HEK293T (cell line): ENCODE measurements around the gene FHOD3.

ENCODE experiments used
- ARNT ChIP-seq: fragments of 450-650 bp; IDR thresholded peaks from 2 replicates; pipeline ENCODE4 v1.6.1; 2017; ENCODE audit warnings: mild to moderate bottlenecking
- BHLHE40 ChIP-seq: fragments of 450-650 bp; IDR thresholded peaks from 2 replicates; pipeline ENCODE4 v1.6.1; 2016; ENCODE audit warnings: mild to moderate bottlenecking, moderate library complexity, borderline replicate concordance
- CTBP1 ChIP-seq: fragments of 450-650 bp; IDR thresholded peaks from 2 replicates; pipeline ENCODE4 v1.6.1; 2016; ENCODE audit warnings: borderline replicate concordance
- ELF4 ChIP-seq: fragments of 450-650 bp; IDR thresholded peaks from 2 replicates; pipeline ENCODE4 v1.6.1; 2017; ENCODE audit warnings: antibody characterized with exemption
- FOXA1 ChIP-seq: fragments of 450-650 bp; IDR thresholded peaks from 2 replicates; pipeline ENCODE4 v1.6.1; 2016; ENCODE audit warnings: mild to moderate bottlenecking
- FOXK2 ChIP-seq: fragments of 450-650 bp; IDR thresholded peaks from 2 replicates; pipeline ENCODE4 v1.6.1; 2016; ENCODE audit warnings: mild to moderate bottlenecking
- FOXM1 ChIP-seq: fragments of 450-650 bp; IDR thresholded peaks from 2 replicates; pipeline ENCODE4 v1.6.1; 2017; ENCODE audit warnings: mild to moderate bottlenecking, borderline replicate concordance
- HDGF ChIP-seq: fragments of 450-650 bp; IDR thresholded peaks from 2 replicates; pipeline ENCODE4 v1.6.1; 2017; ENCODE audit warnings: antibody characterized with exemption, borderline replicate concordance
- PKNOX1 ChIP-seq: fragments of 450-650 bp; IDR thresholded peaks from 2 replicates; pipeline ENCODE4 v1.6.1; 2016
- SP1 ChIP-seq: fragments of 450-650 bp; IDR thresholded peaks from 2 replicates; pipeline ENCODE4 v1.6.1; 2017
- SUZ12 ChIP-seq: fragments of 450-650 bp; IDR thresholded peaks from 2 replicates; pipeline ENCODE4 v1.6.1; 2016; ENCODE audit warnings: mild to moderate bottlenecking
- TARDBP ChIP-seq: fragments of 450-650 bp; IDR thresholded peaks from 2 replicates; pipeline ENCODE4 v1.6.1; 2016
- ZNF384 ChIP-seq: fragments of 450-650 bp; IDR thresholded peaks from 2 replicates; pipeline ENCODE4 v1.6.1; 2016

DNA sequence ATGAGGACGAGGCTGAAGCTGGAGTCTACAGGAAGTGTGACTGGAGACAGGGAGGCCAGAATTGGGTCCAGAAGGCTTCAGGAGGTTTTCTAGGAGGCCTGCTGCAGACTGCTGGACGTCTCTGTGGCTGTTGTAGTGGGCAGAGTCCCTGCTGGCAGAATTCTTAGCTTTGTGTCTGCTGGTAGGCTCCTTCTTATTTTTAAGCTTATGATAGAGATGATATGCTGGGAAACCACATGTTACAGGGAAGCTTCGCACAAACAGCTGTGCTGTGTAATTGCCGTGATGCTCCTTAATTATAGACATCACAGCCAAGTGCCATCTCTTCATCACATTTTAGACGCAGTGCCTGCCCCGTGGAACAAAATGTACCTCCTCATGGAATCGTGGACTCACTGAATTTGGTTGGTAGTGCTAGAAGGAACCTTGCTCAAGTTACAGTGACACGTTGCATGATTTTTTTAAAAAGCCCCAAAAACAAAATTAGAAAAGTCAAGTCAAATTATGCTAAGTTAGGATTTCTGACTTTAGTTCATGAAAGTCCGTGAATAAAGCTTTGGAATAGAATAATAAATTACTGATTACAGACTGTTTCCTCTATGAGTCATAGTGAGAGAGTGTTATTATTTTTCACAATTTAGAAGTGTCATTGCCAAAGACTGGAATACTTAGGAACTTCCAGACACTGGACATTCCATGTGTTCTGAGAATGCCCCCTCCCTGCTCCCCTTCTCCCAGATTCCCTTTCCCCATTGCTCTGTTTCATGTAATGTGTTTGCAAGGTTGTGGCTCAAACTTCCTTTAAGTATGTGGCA lies 144.1 kb downstream of the FHOD3 start:
- no peak for TF ChIP-seq SP1
- TF ChIP-seq BHLHE40, result no peak
- TF ChIP-seq CTBP1, result no peak
- TF ChIP-seq ELF4, result no peak
- TF ChIP-seq FOXM1, result no peak
- no peak for TF ChIP-seq SUZ12
- no peak for TF ChIP-seq FOXA1
- no peak for TF ChIP-seq ZNF384
- TF ChIP-seq TARDBP, result no peak
- no peak for TF ChIP-seq HDGF
- TF ChIP-seq PKNOX1, result no peak
- TF ChIP-seq FOXK2, result no peak
- no peak for TF ChIP-seq ARNT
